ENCODE measurements around the gene TSPYL2.

The TSPYL2 gene

GRCh38 chrX:53135581-53135980, 53.4 kb downstream of the TSPYL2 start:
- no peak for DNase-seq (ENCODE audit: low spot score)
- in situ Hi-C loops (cut with MboI; ENCODE audit: low pct_unique_long_range_greater_than_20kb, low sequenced_read_pairs, unreplicated experiment), result no loop called here
- TF ChIP-seq CTCF (IDR thresholded peaks at IDR 0.05; ENCODE audit: extremely low read depth, insufficient read depth, missing control alignments), result no peak

Data from GM13977 (cell line).